Measurements from ENCODE around the gene FAM72A.
"Not testable (repeated sequence)": the region's sequence is repeated elsewhere in the genome, so short reads cannot be mapped to it uniquely, and the experiment has no call there.

FAM72A gene

DNA sequence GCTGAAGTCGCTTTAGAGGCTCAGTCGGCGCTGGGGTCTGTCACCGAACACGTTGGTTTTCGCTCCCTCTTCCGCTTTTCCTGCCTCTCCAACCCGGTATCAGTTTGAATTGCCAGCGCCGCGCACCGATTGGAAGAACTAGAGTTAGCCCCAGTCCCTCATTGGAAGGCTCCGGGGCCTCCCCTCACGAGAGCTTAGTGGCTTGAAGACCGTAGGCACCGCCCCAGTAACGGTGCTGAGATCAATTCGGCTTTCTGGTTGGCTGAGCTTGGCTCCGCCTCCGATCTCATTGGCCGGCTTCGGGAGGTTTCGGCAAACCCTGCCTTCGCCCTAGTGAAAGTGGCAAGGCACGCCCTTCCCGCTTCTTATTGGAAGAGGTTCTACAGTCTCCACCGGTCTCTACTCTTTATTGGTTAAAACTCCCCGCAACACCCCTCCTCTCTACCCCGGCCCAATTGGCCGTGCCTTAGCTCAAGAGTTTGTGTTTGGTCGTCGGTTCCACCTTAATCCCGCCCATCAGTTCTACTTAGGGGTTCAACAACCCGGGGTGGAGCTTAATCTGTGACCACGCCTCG lies at the start of gene FAM72A:
FAM72A (minus strand) TSS at position 51 of the 575 bp plus-strand sequence. CDS start 814 bp downstream, outside the sequence.
- POLR2A ChIA-PET, CTCF ChIA-PET: not testable (repeated sequence)
- peak; percentile 100 for DNase-seq (ENCODE audit: low read depth, low spot score)
- peak within 1 kb of the TSS; percentile 57 for H3K4me3 ChIP-seq (ENCODE audit: low read depth, low read length)

DNA sequence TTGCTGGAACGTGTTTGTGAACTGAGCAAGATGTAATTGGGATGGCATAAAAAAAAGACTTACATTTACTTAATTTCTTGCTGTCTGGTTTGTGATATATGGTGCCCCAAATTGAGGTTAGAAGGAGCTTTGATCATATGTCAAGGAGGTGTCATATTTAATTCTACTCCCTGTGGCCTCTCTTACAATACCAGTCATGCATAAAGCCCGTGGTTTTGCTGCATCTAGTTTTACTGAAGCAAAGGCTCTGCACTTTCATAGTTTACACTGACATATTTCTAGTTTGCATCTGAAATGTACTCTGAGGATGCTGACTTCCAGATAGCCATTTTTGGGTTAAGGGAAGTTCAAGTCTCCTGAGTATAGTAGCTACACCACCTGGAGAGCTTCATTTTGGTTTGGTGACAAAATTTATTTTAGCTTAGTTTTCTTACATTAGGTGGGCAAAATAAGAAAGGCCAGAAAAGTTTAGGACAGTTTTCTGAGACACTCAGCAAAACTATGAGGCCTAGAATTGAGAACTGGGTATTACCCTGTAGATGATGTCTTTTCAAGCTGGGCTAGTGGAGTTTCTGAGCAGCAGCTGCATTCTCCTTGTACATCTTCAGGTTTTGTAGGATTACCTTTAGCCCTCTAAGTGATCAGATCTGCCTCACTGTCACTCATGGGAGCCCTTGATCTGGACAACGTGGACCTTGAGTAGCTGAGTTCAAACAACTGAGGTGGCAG lies 48.5 kb upstream of the FAM72A start:
- DNase-seq (ENCODE audit: low read depth, low spot score); H3K4me3 ChIP-seq (ENCODE audit: low read depth, low read length); CTCF ChIA-PET; POLR2A ChIA-PET: not testable (repeated sequence)

DNA sequence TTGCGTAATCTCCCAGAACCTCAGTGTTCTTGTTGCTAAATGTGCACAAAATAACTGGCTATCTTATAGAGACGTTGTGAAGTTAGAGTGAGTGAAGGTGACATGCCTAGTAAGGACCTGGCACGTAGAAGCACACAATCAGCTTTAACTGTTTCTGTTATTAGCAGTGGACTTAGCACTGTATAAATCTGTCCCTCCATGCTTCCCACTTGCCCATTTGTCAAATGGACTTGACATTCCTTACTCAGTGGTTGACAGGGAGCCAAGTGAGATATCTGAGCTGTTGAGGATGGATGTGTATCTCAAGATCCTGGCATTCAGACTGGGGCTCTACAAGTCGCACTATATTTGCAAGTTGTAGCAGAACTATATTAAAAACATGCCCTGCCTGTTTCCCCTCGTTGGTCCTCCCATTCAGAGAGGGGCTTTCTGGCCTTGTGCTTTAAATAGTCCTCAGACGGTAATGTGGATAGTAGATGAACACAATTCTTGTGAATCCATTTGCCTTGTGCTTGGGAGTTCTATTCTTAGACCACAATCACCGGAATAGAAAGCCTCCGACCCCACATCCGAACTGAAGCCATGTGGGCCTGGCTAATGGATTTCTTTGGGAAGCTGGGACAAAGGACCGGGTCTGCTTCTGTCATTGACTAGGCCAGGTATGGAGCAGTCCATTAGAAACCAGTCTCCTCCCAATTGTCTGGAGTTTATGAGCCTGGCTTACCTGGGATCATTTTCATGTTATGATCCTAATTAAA lies 43.7 kb upstream of the FAM72A start:
- CTCF ChIA-PET; POLR2A ChIA-PET; H3K4me3 ChIP-seq (ENCODE audit: low read depth, low read length); DNase-seq (ENCODE audit: low read depth, low spot score): not testable (repeated sequence)

GRCh38 chr1:206245479-206245878 lies 42.8 kb upstream of the FAM72A start:
- DNase-seq (ENCODE audit: low read depth, low spot score); CTCF ChIA-PET; H3K4me3 ChIP-seq (ENCODE audit: low read depth, low read length); POLR2A ChIA-PET: not testable (repeated sequence)

DNA sequence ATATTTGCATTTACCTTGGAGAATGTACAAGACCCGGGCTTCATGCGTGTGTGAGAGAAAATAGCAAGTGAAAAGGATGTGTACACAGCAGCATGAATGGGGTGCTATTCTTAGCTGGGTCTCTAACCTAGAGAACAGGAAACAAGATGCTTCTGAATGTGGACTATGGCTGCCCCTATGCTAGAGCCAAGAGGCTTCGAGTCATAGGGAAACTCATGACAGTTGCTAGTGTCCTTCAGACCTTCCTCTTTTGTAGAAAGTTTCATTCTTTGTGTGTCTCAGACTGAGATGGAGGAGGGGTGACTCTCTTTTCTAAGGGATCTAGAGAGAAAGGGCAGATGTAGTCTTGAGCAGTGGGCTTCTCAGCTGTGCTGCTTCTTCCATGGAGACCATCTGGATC lies 40.7 kb upstream of the FAM72A start:
- DNase-seq (ENCODE audit: low read depth, low spot score); POLR2A ChIA-PET; H3K4me3 ChIP-seq (ENCODE audit: low read depth, low read length); CTCF ChIA-PET: not testable (repeated sequence)

- H3K4me3 ChIP-seq (ENCODE audit: low read depth, low read length); DNase-seq (ENCODE audit: low read depth, low spot score); CTCF ChIA-PET; POLR2A ChIA-PET: not testable (repeated sequence)
Measured at GRCh38 chr1:206240288-206240687, 37.6 kb upstream of the FAM72A start.

GRCh38 chr1:206235190-206235589 lies 32.6 kb upstream of the FAM72A start:
- H3K4me3 ChIP-seq (ENCODE audit: low read depth, low read length); POLR2A ChIA-PET; CTCF ChIA-PET; DNase-seq (ENCODE audit: low read depth, low spot score): not testable (repeated sequence)

DNA sequence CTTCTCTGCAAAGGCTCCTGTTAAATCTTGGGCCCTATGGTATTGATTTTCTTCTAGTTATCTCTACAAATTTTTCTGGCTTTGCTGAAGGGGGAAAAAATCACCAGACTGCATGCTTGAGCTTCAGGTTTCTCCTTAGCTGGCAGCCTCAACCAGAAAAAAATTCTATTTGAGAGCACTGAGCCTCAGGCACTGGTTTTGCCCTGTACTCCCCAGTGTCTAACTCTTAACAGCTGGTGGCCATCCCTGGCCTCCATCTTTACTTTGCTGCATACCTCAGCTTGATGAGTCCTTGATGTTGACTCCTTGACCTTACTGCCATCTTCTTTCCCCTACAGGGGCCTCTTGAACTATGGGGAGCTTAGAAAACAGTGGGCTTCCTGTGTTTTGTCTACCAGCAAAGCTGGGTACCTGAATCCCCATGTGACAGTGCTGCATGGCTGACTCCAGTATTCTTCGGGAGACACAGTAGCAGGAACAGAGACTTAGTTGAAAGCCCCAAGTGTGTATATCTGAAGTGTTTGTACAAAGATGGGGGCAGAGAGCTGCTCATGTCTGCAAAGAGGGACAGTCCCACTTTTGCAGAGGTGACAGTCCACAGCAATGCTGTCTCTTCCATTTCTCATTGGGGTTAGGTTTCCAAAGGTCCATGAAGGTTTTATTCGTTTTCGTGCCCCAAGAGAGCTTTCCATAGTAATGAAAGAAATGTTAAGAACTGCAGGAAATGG lies 31.7 kb upstream of the FAM72A start:
- H3K4me3 ChIP-seq (ENCODE audit: low read depth, low read length); DNase-seq (ENCODE audit: low read depth, low spot score); POLR2A ChIA-PET; CTCF ChIA-PET: not testable (repeated sequence)

- H3K4me3 ChIP-seq (ENCODE audit: low read depth, low read length); POLR2A ChIA-PET; DNase-seq (ENCODE audit: low read depth, low spot score); CTCF ChIA-PET: not testable (repeated sequence)
Measured at GRCh38 chr1:206232970-206233645, 30.5 kb upstream of the FAM72A start.

GRCh38 chr1:206231989-206232388 lies 29.4 kb upstream of the FAM72A start:
- CTCF ChIA-PET; H3K4me3 ChIP-seq (ENCODE audit: low read depth, low read length); DNase-seq (ENCODE audit: low read depth, low spot score); POLR2A ChIA-PET: not testable (repeated sequence)

GRCh38 chr1:206229286-206229685 lies 26.6 kb upstream of the FAM72A start:
- DNase-seq (ENCODE audit: low read depth, low spot score); H3K4me3 ChIP-seq (ENCODE audit: low read depth, low read length); POLR2A ChIA-PET; CTCF ChIA-PET: not testable (repeated sequence)

DNA sequence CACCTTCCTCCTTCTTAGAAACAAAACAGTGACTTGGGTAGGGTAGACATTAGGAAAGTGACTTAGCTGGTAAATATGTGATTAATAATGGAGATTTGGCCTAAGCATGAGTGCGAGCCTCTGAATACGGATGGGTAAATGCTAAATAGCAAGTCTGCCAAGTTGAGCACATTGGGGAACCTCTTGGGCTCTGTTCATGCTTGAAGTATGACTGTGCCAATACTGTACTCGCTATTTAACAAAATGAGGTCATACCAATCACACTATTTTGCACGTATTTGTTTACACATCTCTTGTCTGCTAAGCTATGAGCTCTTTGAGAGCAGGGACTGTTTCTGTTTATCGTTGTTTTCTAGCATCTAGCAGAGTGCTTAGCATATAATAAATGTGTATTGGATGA lies 24.2 kb upstream of the FAM72A start:
- H3K4me3 ChIP-seq (ENCODE audit: low read depth, low read length); DNase-seq (ENCODE audit: low read depth, low spot score); CTCF ChIA-PET; POLR2A ChIA-PET: not testable (repeated sequence)

GRCh38 chr1:206225386-206225785 lies 22.7 kb upstream of the FAM72A start:
- H3K4me3 ChIP-seq (ENCODE audit: low read depth, low read length); CTCF ChIA-PET; DNase-seq (ENCODE audit: low read depth, low spot score); POLR2A ChIA-PET: not testable (repeated sequence)

GRCh38 chr1:206224190-206224776 lies 21.6 kb upstream of the FAM72A start:
- CTCF ChIA-PET; POLR2A ChIA-PET; H3K4me3 ChIP-seq (ENCODE audit: low read depth, low read length); DNase-seq (ENCODE audit: low read depth, low spot score): not testable (repeated sequence)

- DNase-seq (ENCODE audit: low read depth, low spot score); CTCF ChIA-PET; POLR2A ChIA-PET; H3K4me3 ChIP-seq (ENCODE audit: low read depth, low read length): not testable (repeated sequence)
Measured at GRCh38 chr1:206221585-206221984, 18.9 kb upstream of the FAM72A start.

Data from AG04449 (cell line).